GM18909 (cell line): ENCODE data around the gene COX5B.
"Not testable (repeated sequence)": the region's sequence is repeated elsewhere in the genome, so short reads cannot be mapped to it uniquely, and the experiment has no call there.

Experiments
- ATAC-seq: cut with Tn5 transposase; IDR thresholded peaks from one replicate; pipeline ENCODE4 v1.9.1; 2021; ENCODE audit warnings: mild to moderate bottlenecking; ENCODE audit not compliant: unreplicated experiment, poor library complexity

COX5B gene

GRCh38 chr2:97671526-97671925, 25.7 kb downstream of the COX5B start:
- ATAC-seq: no peak

DNA sequence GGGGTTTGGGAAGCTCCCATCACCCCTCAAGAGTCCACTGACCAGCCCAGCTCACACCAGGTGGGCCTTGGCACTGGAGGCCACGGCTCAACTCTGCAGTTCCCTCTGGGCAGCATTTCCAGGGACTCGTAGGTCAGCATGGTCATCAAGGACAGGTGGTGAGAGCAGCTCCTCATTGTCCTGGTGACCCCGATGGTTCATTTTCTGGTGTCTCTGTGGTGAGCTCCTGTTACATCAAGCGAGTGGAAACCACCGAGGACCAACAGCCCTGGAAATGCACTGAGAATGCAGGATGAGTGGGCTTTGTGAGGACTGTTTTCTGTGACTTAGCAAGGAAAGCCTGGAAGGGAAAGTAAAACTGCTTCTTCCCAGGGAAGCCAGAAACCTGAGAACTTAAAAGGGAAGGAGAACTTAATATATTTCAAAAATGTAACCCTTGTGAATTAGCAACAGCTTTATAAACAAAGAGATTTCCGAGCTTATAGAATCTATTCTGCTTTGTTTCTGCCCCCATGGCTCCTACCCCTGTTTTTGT, 26.8 kb downstream of the COX5B start:
- not testable (repeated sequence) for ATAC-seq

DNA sequence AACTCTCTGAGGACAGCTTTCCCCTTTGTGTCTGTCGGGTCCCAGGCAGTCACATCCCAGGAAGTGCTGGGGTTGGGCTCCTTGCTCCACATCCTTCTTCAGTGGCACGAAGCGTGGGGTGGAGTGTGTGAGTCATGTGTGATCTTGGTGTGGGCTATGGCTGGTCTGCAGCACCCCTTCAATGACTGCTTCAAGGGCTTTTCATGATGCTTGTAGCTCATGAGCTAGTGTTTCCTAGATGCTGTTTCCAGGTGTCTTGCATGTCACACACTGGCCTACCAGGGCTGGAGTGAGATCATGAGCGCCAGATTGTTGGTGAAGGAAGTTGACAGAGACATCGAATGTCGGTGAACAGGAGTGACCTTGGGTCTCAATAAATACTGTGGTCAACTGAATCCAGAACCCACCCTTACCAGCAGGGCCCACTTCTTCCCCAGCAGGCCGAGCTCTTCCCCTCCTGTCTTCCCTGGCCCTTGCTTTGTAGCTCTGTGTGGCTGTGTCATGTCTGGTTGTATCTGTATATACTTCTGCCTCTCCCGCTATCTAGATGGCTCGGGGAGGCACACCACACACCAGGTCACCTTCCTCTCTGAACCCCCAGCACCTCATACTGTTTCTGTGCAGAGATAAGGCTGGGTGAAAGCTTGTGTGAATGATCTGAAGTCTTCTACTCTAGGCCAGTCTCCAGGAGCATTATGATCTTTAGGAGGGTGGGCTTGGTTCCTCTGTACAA, 27.5 kb downstream of the COX5B start:
- ATAC-seq: no peak

DNA sequence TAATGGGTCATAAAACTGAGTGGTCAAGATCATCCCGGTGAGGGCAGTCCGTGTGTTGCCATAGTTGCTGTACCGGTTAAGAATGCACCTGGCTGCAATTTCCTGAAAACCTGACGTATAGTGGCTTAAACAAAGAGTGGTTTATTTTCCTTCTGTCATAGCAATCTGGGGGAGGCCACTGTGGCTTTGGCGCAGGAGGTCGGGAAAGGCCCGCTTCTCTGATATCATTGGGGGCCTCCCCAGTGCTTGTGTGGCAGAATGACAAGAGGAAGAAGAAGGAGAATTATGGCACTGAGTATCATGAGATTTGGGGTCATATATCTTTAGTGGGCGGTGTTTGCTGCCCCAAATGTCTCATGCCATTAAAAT, 28.0 kb downstream of the COX5B start:
- no peak for ATAC-seq

- ATAC-seq: no peak
Measured at GRCh38 chr2:97675430-97676113, 29.7 kb downstream of the COX5B start.

DNA sequence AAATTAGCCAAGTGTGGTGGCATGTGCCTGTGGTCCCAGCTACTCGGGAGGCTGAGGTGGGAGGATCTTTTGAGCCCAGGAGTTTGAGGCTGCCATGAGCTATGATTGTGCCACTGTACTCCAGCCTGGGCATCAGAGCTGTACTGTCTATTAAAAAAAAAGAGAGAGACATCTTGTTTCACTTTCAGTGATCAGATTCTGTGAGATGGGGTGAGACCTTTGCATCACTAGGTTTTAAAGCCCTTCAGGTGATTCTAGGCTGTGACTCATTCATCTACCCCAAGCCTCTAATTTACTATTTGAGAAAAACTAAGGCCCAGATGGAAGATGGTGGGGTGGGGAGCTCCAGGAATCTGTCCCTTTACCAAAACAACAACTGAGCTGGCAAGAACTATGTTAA, 30.8 kb downstream of the COX5B start:
- ATAC-seq: no peak

DNA sequence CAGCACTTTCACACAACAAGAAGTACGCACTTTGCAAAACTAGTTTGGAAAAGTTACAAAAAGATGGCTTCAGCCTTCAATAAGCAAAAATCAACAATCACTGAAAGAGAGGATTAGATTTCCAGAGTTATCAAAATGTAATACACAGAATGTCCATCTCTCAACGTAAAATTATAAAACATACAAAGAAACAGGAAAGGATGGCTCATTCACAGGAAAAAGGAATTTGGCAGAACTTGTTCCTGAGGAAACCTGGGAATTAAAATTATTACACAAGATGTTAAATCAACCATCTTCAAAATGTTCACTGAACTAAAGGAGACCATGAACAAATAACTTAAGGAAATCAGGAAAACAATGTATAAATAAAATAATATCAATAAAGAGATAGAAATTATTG, 31.6 kb downstream of the COX5B start:
- no peak for ATAC-seq

DNA sequence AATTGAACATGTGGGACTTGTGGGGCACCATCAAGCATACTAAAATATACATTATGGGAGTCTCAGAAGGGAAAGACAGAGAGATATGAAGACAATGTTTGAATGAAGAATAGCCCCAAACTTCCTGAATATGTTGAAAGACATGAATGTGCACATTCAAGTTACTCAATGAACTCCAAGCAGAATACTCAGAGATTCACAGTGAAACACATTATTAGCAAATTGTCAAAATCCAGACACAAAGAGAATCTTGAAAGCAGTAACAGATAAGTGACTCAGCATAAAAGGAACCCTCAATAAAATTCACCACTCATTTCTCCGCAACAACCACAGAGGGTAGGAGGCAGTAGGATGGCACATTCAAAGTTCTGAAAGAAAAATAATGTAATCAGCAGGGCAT, 32.4 kb downstream of the COX5B start:
- ATAC-seq: no peak

DNA sequence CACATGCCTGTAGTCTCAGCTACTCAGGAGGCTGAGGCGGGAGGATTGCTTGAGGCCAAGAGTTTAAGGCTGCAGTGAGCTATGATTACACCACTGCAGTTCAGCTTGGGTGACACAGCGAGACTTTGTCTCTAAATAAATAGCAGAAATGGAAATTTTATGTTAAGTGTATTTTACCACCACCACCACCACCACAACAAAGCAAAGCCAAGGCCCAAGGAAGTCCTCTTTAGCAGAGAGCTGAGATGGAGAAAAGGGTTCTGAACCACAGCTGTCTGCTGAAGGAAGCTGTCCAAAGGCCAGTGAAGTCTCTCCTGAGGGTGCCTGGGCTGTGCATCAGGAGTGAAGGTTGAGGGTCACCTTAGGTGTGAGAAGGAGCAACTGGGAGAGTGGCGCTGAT, 41.4 kb downstream of the COX5B start:
- not testable (repeated sequence) for ATAC-seq

- no peak for ATAC-seq
Measured at GRCh38 chr2:97688062-97688827, 42.4 kb downstream of the COX5B start.

- no peak for ATAC-seq
Measured at GRCh38 chr2:97691166-97691565, 45.3 kb downstream of the COX5B start.

GRCh38 chr2:97693476-97693875, 47.6 kb downstream of the COX5B start:
- ATAC-seq: no peak

DNA sequence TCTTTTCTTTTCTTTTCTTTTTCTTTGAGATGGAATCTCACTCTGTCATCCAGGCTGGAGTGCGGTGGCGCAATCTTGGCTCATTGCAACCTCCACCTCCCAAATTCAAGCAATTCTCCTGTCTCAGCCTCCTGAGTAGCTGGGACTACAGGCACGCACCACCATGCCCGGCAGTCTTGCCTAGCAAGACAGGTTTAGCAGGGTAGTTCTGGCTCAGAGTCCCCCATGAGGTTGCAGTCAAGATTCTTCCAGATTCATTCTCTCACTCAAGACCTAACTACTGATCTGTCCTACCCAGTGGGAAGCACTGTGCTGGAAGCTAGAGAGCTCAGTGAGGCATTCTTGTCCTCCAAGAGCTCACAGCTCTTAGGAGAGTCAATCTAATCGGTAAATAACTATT, 49.9 kb downstream of the COX5B start:
- no peak for ATAC-seq

- peak; percentile 79 for ATAC-seq
Measured at GRCh38 chr2:97697252-97698235, 51.7 kb downstream of the COX5B start.
